ENCODE measurements around the gene PDE3B.

Gene PDE3B

DNA sequence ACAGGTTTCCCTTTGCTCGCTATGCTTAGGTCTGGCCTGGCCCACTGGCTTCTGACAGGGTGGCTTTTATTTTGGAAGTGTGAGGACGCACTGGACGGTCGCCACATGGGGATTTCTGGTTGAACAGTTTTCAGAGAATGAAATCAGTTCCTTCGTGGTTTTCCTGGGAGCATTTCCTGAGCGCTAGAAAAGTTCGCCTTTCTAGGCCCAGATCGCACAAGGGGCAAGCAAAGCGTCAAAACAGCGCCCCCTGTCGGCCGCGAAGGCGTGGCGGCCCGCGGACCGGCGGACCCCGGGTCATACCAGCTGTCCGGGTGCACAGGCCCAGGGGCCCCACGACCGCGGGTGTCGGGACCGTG is 261.1 kb downstream of the PDE3B start:
- H3K4me3 ChIP-seq (ENCODE audit: low read depth, low read length): peak overlapping the region; percentile 34
- peak overlapping the region; percentile 73 for H2AFZ ChIP-seq
- no peak overlapping the region for H3K27ac ChIP-seq
- H3K9ac ChIP-seq: no peak overlapping the region
- no peaks in the 10 kb centered on the region for H3K9me3 ChIP-seq (ENCODE audit: control insufficient read depth, low read length)
- TF ChIP-seq, protein P1, sequence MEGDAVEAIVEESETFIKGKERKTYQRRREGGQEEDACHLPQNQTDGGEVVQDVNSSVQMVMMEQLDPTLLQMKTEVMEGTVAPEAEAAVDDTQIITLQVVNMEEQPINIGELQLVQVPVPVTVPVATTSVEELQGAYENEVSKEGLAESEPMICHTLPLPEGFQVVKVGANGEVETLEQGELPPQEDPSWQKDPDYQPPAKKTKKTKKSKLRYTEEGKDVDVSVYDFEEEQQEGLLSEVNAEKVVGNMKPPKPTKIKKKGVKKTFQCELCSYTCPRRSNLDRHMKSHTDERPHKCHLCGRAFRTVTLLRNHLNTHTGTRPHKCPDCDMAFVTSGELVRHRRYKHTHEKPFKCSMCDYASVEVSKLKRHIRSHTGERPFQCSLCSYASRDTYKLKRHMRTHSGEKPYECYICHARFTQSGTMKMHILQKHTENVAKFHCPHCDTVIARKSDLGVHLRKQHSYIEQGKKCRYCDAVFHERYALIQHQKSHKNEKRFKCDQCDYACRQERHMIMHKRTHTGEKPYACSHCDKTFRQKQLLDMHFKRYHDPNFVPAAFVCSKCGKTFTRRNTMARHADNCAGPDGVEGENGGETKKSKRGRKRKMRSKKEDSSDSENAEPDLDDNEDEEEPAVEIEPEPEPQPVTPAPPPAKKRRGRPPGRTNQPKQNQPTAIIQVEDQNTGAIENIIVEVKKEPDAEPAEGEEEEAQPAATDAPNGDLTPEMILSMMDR (IDR thresholded peaks at IDR 0.05): peak; percentile 45
- no peaks in the 10 kb centered on the region for H3K79me2 ChIP-seq
- H3K27me3 ChIP-seq (ENCODE audit: control insufficient read depth, insufficient read depth, low read length): no peaks in the 10 kb centered on the region
- peaks cover 3% of the 10 kb centered on the region for H3K4me1 ChIP-seq
- H3K4me2 ChIP-seq (ENCODE audit: low read length): peak overlapping the region; percentile 77
- H3K36me3 ChIP-seq (ENCODE audit: control insufficient read depth, insufficient read depth, low read length): no peaks in the 10 kb centered on the region

DNA sequence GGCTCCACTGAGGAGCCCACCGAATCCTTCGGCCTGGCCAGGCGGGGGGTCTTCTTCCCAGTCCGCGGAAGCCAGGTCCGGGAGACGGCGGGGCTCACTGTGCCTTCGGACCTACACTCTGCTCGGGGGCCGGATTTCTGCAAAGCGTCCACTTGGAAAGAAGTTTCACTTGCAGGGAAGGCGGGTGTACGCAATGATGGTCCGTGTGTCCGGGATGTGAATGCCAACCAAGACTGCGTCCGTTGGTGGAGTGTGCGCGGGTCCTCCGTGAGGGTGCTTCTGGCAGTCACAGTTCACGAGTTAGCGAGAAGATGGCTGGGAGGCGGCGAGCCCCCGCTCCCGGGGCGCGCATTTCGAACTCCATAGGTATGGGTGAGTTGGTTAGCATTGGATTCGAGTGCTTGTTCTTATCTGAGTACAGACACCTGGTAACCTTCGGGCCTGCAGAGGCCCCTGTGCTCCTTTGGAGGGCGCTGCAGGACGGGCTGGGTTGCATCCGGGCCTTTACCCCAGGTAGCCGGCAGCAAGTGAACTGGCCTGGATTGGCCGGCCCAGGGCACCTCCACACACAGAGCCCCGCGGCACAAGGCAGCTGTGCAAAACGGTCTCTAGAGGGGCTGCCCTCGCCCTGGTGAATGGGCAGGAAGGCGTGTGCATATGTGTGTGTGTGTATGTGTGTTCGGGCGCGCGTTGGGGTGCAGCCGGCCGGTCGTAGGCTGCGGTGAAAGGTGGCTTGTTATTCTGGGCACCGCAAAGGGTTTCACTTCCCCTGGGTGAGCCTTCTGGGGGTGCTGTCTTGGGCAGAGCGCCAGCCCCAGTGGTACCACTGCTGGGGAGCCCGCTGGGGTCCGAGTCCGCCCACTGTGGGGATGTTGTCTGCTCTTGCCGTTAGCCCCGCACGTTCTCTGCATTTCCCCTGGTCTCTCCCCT is 261.8 kb downstream of the PDE3B start:
- Histone ChIP-seq H3K27ac (no peak overlapping the region), H3K36me3 (ENCODE audit: control insufficient read depth, insufficient read depth, low read length) (no peaks in the 10 kb centered on the region), H3K79me2 (no peaks in the 10 kb centered on the region), H3K4me2 (ENCODE audit: low read length) (peak overlapping the region; percentile 77), H3K9ac (no peak overlapping the region), H3K4me1 (peaks cover 3% of the 10 kb centered on the region), H3K27me3 (ENCODE audit: control insufficient read depth, insufficient read depth, low read length) (no peaks in the 10 kb centered on the region), H3K4me3 (ENCODE audit: low read depth, low read length) (peak overlapping the region; percentile 34), H2AFZ (peak overlapping the region; percentile 73), H3K9me3 (ENCODE audit: control insufficient read depth, low read length) (no peaks in the 10 kb centered on the region)
- TF ChIP-seq, protein P1 (IDR thresholded peaks at IDR 0.05): no peak

DNA sequence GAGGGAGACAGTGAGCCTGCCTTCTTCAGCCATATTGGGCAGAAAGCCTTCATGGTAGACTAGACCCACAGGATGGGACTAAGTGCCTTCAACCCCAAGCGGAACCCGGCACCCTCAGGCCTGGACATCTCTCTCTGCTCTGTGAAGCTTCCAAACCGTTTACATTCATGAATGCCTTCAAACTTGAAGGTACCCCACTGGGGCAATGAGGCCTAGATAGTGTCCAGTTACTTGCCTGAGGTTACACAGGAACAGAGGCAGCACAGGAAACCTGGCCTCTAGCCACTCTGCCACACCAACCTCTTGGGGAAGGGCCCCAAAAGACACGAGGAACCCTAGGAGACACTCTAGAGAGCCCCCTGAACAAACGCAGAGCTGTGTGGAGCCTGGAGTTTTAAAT is 263.0 kb downstream of the PDE3B start:
- Histone ChIP-seq H3K36me3 (ENCODE audit: control insufficient read depth, insufficient read depth, low read length) (no peaks in the 10 kb centered on the region), H3K27me3 (ENCODE audit: control insufficient read depth, insufficient read depth, low read length) (no peaks in the 10 kb centered on the region), H3K79me2 (no peaks in the 10 kb centered on the region), H3K4me2 (ENCODE audit: low read length) (no peak overlapping the region), H3K27ac (no peak overlapping the region), H3K4me3 (ENCODE audit: low read depth, low read length) (no peak overlapping the region), H2AFZ (no peak overlapping the region), H3K9me3 (ENCODE audit: control insufficient read depth, low read length) (no peaks in the 10 kb centered on the region), H3K9ac (no peak overlapping the region), H3K4me1 (peaks cover 3% of the 10 kb centered on the region)
- TF ChIP-seq, protein P1 (IDR thresholded peaks at IDR 0.05): no peak

DNA sequence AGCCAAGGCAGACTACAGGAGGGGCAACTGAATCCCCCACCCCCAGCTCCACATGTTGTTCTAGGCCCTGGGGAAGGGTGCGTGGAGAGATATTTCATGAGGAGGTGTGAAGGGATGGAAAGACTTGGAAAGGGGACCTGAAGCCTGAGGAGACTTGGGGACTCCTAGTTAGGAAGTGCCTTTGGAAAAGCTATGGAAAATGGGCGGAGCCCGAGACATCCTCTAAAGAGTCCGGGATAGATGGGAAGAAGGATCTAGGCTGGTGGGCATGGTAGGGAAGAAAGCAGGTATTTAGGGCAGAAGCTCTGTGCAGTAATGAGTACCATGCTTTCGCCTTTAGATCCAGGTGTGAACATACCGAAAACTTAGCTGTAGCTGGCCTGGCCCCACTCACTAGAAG is 263.4 kb downstream of the PDE3B start:
- Histone ChIP-seq H3K4me2 (ENCODE audit: low read length) (no peak overlapping the region), H3K4me1 (peaks cover 3% of the 10 kb centered on the region), H3K36me3 (ENCODE audit: control insufficient read depth, insufficient read depth, low read length) (no peaks in the 10 kb centered on the region), H3K4me3 (ENCODE audit: low read depth, low read length) (no peak overlapping the region), H3K27me3 (ENCODE audit: control insufficient read depth, insufficient read depth, low read length) (no peaks in the 10 kb centered on the region), H3K9ac (no peak overlapping the region), H3K79me2 (no peaks in the 10 kb centered on the region), H2AFZ (no peak overlapping the region), H3K27ac (no peak overlapping the region), H3K9me3 (ENCODE audit: control insufficient read depth, low read length) (no peaks in the 10 kb centered on the region)
- TF ChIP-seq, protein P1 (IDR thresholded peaks at IDR 0.05): no peak
